ENCODE measurements around the gene KRT77.

DNA sequence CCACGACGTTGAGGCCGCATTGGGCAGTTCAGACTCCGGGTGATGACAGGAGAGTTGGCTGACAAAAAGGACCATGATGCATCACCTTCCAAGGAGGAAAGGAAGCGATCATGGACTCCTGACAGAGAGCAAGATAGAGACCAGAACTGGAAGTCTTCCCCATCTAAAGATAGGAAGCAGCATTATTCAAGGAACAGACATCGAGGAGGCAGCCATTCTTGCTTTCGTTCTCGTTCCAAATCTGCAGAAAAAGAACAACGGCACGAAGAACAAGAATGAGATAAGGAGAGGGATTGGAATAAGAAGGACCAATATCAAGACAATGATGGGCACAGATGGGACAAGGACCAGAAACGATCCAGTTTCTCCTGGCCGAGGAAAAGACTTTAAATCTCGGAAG lies 27.1 kb upstream of the KRT77 start:
- TF ChIP-seq, protein P1, sequence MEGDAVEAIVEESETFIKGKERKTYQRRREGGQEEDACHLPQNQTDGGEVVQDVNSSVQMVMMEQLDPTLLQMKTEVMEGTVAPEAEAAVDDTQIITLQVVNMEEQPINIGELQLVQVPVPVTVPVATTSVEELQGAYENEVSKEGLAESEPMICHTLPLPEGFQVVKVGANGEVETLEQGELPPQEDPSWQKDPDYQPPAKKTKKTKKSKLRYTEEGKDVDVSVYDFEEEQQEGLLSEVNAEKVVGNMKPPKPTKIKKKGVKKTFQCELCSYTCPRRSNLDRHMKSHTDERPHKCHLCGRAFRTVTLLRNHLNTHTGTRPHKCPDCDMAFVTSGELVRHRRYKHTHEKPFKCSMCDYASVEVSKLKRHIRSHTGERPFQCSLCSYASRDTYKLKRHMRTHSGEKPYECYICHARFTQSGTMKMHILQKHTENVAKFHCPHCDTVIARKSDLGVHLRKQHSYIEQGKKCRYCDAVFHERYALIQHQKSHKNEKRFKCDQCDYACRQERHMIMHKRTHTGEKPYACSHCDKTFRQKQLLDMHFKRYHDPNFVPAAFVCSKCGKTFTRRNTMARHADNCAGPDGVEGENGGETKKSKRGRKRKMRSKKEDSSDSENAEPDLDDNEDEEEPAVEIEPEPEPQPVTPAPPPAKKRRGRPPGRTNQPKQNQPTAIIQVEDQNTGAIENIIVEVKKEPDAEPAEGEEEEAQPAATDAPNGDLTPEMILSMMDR (IDR thresholded peaks at IDR 0.05), result no peak
- TF ChIP-seq POLR2A (IDR thresholded peaks at IDR 0.05) (no peak), POLR2AphosphoS5 (IDR thresholded peaks at IDR 0.05) (no peak)

All from breast epithelium (tissue), 3 donors.